H1 (cell line): ENCODE results near the gene ERVW-1. TPM values are rescaled to one million over a fixed set of nuclear protein-coding genes. Genes with fewer than 3 reads are reported as not detected.

ENCODE experiments used
- CHD7 ChIP-seq: fragments of 300-600 bp; sonication (generic); IDR thresholded peaks from 2 replicates; pipeline ENCODE4 v1.7.1; 2012; ENCODE audit warnings: low read length, moderate library complexity, mild to moderate bottlenecking, inconsistent platforms; ENCODE audit not compliant: insufficient replicate concordance
- polyA plus RNA-seq, 7 experiments: library from polyadenylated mRNA; depleted of rRNA in 3 of 7; stranded (reverse) in 5 of 7; unstranded in 2 of 7; fragments of >200 nt in 5 of 7; fragments of 200-250 nt in 2 of 7; gene quantifications; 1 replicate in 5 of 7; 2 replicates in 1 of 7; 4 replicates in 1 of 7; pipeline versions ENCODE4 v1.2.1 to v1.2.3, GENCODE V29; 2011 to 2013; ENCODE audit warnings: missing spikeins in 2 of 7, mixed read lengths in 2 of 7
- total RNA-seq: library from RNA; stranded (reverse); fragmentation: NEBNext Ultra II Directional; extraction: Animal tissue kit (Norgen Biotek cat#: 25700); gene quantifications from 2 replicates; pipeline ENCODE4 v1.2.1, GENCODE V29; 2021

ERVW-1 gene
- total and polyA plus RNA-seq, 2 of the 8 experiments (the other 6 are each of a cell fraction or from before 2014, with no cell fraction given) = 0.08 TPM; not detected in 1

GRCh38 chr7:92508946-92509345 is 31.2 kb upstream of the ERVW-1 start (continued):
- TF ChIP-seq CHD7 = no peak
